B cell (primary cell): ENCODE data around the gene ADAMTS19. TPM values are rescaled to one million over a fixed set of nuclear protein-coding genes. Genes with fewer than 3 reads are reported as not detected.
"Not testable (repeated sequence)": the region's sequence is repeated elsewhere in the genome, so short reads cannot be mapped to it uniquely, and the experiment has no call there.

Experiments used
- ATAC-seq: fragments of 200-7000 bp; cut with Tn5 transposase; one replicate; pipeline ENCODE4 v1.10.0; 2021; ENCODE audit warnings: low read depth, mild to moderate bottlenecking, moderate number of reproducible peaks, moderate library complexity
- CTCF ChIA-PET: fragments of 350-600 bp; sonication (Branson Sonifier 250); formaldehyde crosslinking; loops from one replicate; lab custom pipeline; 2021; ENCODE audit warnings: antibody characterized with exemption, inconsistent platforms; lab: Charles Lee
- POLR2A ChIA-PET: fragments of 350-600 bp; sonication (Branson Sonifier 250); formaldehyde crosslinking; loops from one replicate; lab custom pipeline; 2021; ENCODE audit warnings: antibody characterized with exemption; lab: Charles Lee
- DNase-seq: peaks from one replicate; pipeline ENCODE4 v3.0.0; 2013
- H2AFZ ChIP-seq: 2 replicates; pipeline ENCODE4 v1.6.1; 2012; ENCODE audit warnings: mild to moderate bottlenecking, low read depth, low read length; ENCODE audit not compliant: insufficient read depth, poor library complexity, severe bottlenecking
- H3K27ac ChIP-seq, 2 donors: 1 replicate in 1 of 2; 2 replicates in 1 of 2; pipeline ENCODE4 v1.5.1; 2012 to 2013; ENCODE audit warnings: low read length in 2 of 2, mild to moderate bottlenecking in 2 of 2, moderate library complexity in 1 of 2
- H3K27me3 ChIP-seq, 4 experiments: fragments of 200-600 bp in 1 of 4; sonication (generic) in 1 of 4; replicated peaks in 1 of 4; 1 replicate in 2 of 4; 2 replicates in 2 of 4; pipeline versions ENCODE4 v1.6.1 to v1.7.0; 2013 to 2016; ENCODE audit warnings: low read length in 3 of 4, mild to moderate bottlenecking in 2 of 4, mixed read lengths in 1 of 4, moderate library complexity in 1 of 4; ENCODE audit not compliant: insufficient read depth in 4 of 4, control insufficient read depth in 3 of 4; ENCODE audit errors: control extremely low read depth in 1 of 4
- H3K36me3 ChIP-seq, 2 experiments: replicated peaks in 1 of 2; 1 replicate in 1 of 2; 2 replicates in 1 of 2; pipeline versions ENCODE4 v1.6.1 to v1.7.1; 2013; ENCODE audit warnings: low read length in 1 of 2; ENCODE audit not compliant: insufficient read depth in 2 of 2, control insufficient read depth in 1 of 2; ENCODE audit errors: control extremely low read depth in 1 of 2, extremely low read depth in 1 of 2
- H3K4me1 ChIP-seq, 2 donors: fragments of 200-600 bp in 1 of 2; sonication (generic) in 1 of 2; 1 replicate in 1 of 2; 2 replicates in 1 of 2; pipeline versions ENCODE4 v1.5.1 to v1.6.1; 2013 to 2017; ENCODE audit warnings: low read length in 2 of 2; ENCODE audit not compliant: control insufficient read depth in 2 of 2, insufficient read depth in 2 of 2
- H3K4me2 ChIP-seq: replicated peaks from 2 replicates; pipeline ENCODE3; 2012; ENCODE audit warnings: mild to moderate bottlenecking, low read depth, low read length; ENCODE audit not compliant: poor library complexity, severe bottlenecking
- H3K4me3 ChIP-seq, 5 experiments: fragments of 200-600 bp in 1 of 5; sonication (generic) in 1 of 5; 1 replicate in 3 of 5; 2 replicates in 2 of 5; pipeline versions ENCODE4 v1.5.1 to v1.7.0; 2011 to 2016; ENCODE audit warnings: low read length in 4 of 5, mild to moderate bottlenecking in 4 of 5, low read depth in 2 of 5, control low read depth in 1 of 5, moderate library complexity in 1 of 5; ENCODE audit not compliant: insufficient read depth in 1 of 5; ENCODE audit errors: control extremely low read depth in 1 of 5, extremely low read depth in 1 of 5
- H3K79me2 ChIP-seq: fragments of 200-600 bp; sonication (generic); one replicate; pipeline ENCODE4 v1.6.0; 2016; ENCODE audit warnings: low read length; ENCODE audit not compliant: control insufficient read depth, insufficient read depth
- H3K9ac ChIP-seq: fragments of 200-600 bp; sonication (generic); 2 replicates; pipeline ENCODE4 v1.6.1; 2017; ENCODE audit warnings: mild to moderate bottlenecking, low read length, moderate library complexity
- H3K9me3 ChIP-seq, 3 donors: one replicate each; pipeline versions ENCODE4 v1.6.1 to v1.7.1; 2013; ENCODE audit warnings: low read length in 2 of 3; ENCODE audit not compliant: control insufficient read depth in 2 of 3, insufficient read depth in 1 of 3; ENCODE audit errors: control extremely low read depth in 1 of 3
- H4K20me1 ChIP-seq: 2 replicates; pipeline ENCODE4 v1.6.0; 2012; ENCODE audit warnings: mild to moderate bottlenecking, low read length; ENCODE audit not compliant: insufficient read depth, control insufficient read depth, poor library complexity, severe bottlenecking
- H3K27ac Mint-ChIP-seq: one replicate; pipeline ENCODE4 v1.8.0; 2021; ENCODE audit warnings: mixed read lengths
- H3K27me3 Mint-ChIP-seq: one replicate; pipeline ENCODE4 v1.8.0; 2021; ENCODE audit warnings: mixed read lengths
- H3K4me1 Mint-ChIP-seq: one replicate; pipeline ENCODE4 v1.8.0; 2021; ENCODE audit warnings: mixed read lengths
- H3K4me3 Mint-ChIP-seq: one replicate; pipeline ENCODE4 v1.8.0; 2021; ENCODE audit warnings: mixed read lengths
- H3K9me3 Mint-ChIP-seq: one replicate; pipeline ENCODE4 v1.8.0; 2022; ENCODE audit warnings: mixed read lengths; ENCODE audit not compliant: insufficient read depth
- EZH2 ChIP-seq: IDR thresholded peaks from 2 replicates; pipeline ENCODE4 v1.6.1; 2012; ENCODE audit warnings: borderline replicate concordance, low read depth, mild to moderate bottlenecking, moderate library complexity, low read length; ENCODE audit not compliant: insufficient read depth, poor library complexity, severe bottlenecking
- WGBS: methylation state at CpG from one replicate; pipeline ENCODE4 v1.1.5; 2013; ENCODE audit warnings: missing lambda C conversion rate; ENCODE audit not compliant: insufficient coverage; 5-methylcytosine and 5-hydroxymethylcytosine counted together
- intact Hi-C: fragments of 100-400 bp; cut with micrococcal nuclease; formaldehyde crosslinking; loops from one replicate; pipeline ENCODE4 v1.10.0; 2022
- polyA plus RNA-seq: library from polyadenylated mRNA; depleted of rRNA; stranded (reverse); fragments of >200 nt; gene quantifications from 2 replicates; pipeline ENCODE4 v1.2.3, GENCODE V29; 2012
- total RNA-seq, 2 donors: library from RNA; stranded (reverse); fragments of 120-200 nt in 1 of 2; gene quantifications; 1 replicate in 1 of 2; 2 replicates in 1 of 2; pipeline versions ENCODE4 v1.2.3 to v1.2.4, GENCODE V29; 2013 to 2022
- TF ChIP-seq, protein P1 (sequence below): fragments of 200-600 bp; IDR thresholded peaks from one replicate; pipeline ENCODE4 v1.8.0; 2022; ENCODE audit warnings: antibody characterized with exemption, mild to moderate bottlenecking

The ADAMTS19 gene
- total and polyA plus RNA-seq, 2 donors (not counting 1 experiment from before 2014, with no cell fraction given), result not detected

DNA sequence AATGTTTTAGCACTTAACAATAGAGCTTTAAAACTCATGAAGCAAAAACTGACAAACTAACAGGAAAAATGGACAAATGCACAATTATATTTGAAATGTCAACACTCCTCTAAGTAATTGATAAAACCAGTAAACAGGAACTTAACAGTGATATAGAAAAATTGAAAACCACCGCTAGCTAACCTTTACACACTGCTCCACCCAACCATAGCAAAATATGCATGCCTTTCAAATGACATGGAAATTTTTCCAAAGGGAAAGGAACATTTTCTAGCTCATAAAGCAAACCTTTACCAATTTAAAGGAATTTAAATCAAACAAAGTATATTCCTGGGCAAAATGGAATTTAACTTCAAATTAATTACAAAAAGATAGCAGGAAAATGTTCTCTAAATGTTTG is 109.2 kb downstream of the ADAMTS19 start:
- Histone ChIP-seq H3K9me3 (no peaks in the 10 kb centered on the region), H3K9ac (no peak overlapping the region), H3K4me2 (no peak overlapping the region), H3K79me2 (no peaks in the 10 kb centered on the region), H3K27ac (no peak overlapping the region), H2AFZ (no peak overlapping the region), H4K20me1 (no peaks in the 10 kb centered on the region), H3K4me3 (no peak overlapping the region), H3K4me1 (no peaks in the 10 kb centered on the region), H3K36me3 (no peaks in the 10 kb centered on the region), H3K27me3 (no peaks in the 10 kb centered on the region)
- TF ChIP-seq EZH2, result no peak
- TF ChIP-seq, protein P1, sequence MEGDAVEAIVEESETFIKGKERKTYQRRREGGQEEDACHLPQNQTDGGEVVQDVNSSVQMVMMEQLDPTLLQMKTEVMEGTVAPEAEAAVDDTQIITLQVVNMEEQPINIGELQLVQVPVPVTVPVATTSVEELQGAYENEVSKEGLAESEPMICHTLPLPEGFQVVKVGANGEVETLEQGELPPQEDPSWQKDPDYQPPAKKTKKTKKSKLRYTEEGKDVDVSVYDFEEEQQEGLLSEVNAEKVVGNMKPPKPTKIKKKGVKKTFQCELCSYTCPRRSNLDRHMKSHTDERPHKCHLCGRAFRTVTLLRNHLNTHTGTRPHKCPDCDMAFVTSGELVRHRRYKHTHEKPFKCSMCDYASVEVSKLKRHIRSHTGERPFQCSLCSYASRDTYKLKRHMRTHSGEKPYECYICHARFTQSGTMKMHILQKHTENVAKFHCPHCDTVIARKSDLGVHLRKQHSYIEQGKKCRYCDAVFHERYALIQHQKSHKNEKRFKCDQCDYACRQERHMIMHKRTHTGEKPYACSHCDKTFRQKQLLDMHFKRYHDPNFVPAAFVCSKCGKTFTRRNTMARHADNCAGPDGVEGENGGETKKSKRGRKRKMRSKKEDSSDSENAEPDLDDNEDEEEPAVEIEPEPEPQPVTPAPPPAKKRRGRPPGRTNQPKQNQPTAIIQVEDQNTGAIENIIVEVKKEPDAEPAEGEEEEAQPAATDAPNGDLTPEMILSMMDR, result no peak
- Mint-ChIP-seq H3K27ac (no peak overlapping the region), H3K4me1 (no peaks in the 10 kb centered on the region), H3K27me3 (no peaks in the 10 kb centered on the region), H3K9me3 (peaks cover 3% of the 10 kb centered on the region), H3K4me3 (no peak overlapping the region)
- no CpG with 5 or more reads among the region's 1 CpG for WGBS
- ChIA-PET CTCF (no interaction called here), POLR2A (no interaction called here)
- no peak for ATAC-seq
- intact Hi-C loops, result no loop called here
- DNase-seq, result no peak

DNA sequence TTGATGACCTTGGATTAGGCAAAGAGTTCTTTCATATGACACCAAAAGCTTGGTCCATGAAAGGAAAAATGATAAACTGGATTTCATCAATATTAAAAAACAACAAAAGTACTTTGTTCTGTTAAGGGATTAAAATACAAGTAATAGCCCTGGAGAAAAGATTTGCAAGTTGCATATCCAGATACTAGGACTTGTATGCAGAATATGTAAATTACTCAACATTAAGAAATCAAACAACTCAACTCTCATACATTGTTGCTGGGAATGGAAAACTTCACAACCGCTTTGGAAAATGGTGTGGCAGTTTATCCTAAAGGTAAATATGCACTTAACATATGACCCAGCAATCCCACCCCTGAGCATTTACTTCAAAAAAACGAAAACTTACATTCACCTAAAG is 112.0 kb downstream of the ADAMTS19 start:
- no peak overlapping the region for H3K27ac Mint-ChIP-seq
- no peak overlapping the region for H3K9ac ChIP-seq
- POLR2A ChIA-PET, result no interaction called here
- CTCF ChIA-PET, result no interaction called here
- no peaks in the 10 kb centered on the region for H3K4me1 Mint-ChIP-seq
- H3K4me3 ChIP-seq, result no peak overlapping the region
- H3K27me3 ChIP-seq, result no peaks in the 10 kb centered on the region
- ATAC-seq (no peak), DNase-seq (no peak)
- WGBS, result no CpG with 5 or more reads among the region's 2 CpGs
- H3K27ac ChIP-seq, result no peak overlapping the region
- H3K9me3 Mint-ChIP-seq, result peaks cover 3% of the 10 kb centered on the region
- no peaks in the 10 kb centered on the region for H3K79me2 ChIP-seq
- H3K36me3 ChIP-seq, result no peaks in the 10 kb centered on the region
- TF ChIP-seq, protein P1, result no peak
- no peak for TF ChIP-seq EZH2
- intact Hi-C loops, result no loop called here
- no peak overlapping the region for H2AFZ ChIP-seq
- no peaks in the 10 kb centered on the region for H4K20me1 ChIP-seq
- H3K4me3 Mint-ChIP-seq, result no peak overlapping the region
- H3K9me3 ChIP-seq, result no peaks in the 10 kb centered on the region
- no peaks in the 10 kb centered on the region for H3K27me3 Mint-ChIP-seq
- H3K4me1 ChIP-seq, result no peaks in the 10 kb centered on the region
- no peak overlapping the region for H3K4me2 ChIP-seq

DNA sequence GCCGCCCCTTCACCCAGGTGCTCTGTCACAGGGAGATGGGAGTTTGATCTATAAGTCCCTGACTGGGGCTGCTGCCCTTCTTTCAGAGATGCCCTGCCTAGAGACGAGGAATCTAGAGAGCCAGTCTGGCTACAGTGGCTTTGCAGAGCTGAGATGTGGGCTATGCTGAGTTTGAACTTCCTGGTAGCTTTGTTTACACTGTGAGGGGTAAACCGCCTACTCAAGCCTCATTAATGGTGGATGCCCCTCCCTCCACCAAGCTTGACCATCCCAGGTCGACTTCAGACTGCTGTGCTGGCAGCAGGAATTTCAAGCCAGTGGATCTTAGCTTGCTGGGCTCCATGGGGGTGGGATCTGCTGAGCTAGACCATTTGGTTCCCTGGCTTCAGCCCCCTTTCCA is 124.4 kb downstream of the ADAMTS19 start:
- H2AFZ ChIP-seq, H4K20me1 ChIP-seq, H3K4me1 ChIP-seq, H3K79me2 ChIP-seq, intact Hi-C loops, H3K9ac ChIP-seq, H3K4me2 ChIP-seq, DNase-seq, H3K27me3 Mint-ChIP-seq, ATAC-seq, H3K4me3 Mint-ChIP-seq, H3K9me3 ChIP-seq, H3K36me3 ChIP-seq, POLR2A ChIA-PET, H3K27me3 ChIP-seq, H3K9me3 Mint-ChIP-seq, H3K27ac Mint-ChIP-seq, CTCF ChIA-PET, H3K4me1 Mint-ChIP-seq, H3K27ac ChIP-seq, H3K4me3 ChIP-seq: not testable (repeated sequence)
- WGBS, result 67% methylated on average over 3 of the region's 4 CpGs
